ENCODE measurements around the gene PAX4. TPM values are rescaled to one million over a fixed set of nuclear protein-coding genes. Genes with fewer than 3 reads are reported as not detected.
A peak's percentile ranks its signal among the peaks of the same experiment; 100 is the strongest.
"Not testable (repeated sequence)": the region's sequence is repeated elsewhere in the genome, so short reads cannot be mapped to it uniquely, and the experiment has no call there.

Gene PAX4
- total and polyA plus RNA-seq, 5 donors, result not detected

DNA sequence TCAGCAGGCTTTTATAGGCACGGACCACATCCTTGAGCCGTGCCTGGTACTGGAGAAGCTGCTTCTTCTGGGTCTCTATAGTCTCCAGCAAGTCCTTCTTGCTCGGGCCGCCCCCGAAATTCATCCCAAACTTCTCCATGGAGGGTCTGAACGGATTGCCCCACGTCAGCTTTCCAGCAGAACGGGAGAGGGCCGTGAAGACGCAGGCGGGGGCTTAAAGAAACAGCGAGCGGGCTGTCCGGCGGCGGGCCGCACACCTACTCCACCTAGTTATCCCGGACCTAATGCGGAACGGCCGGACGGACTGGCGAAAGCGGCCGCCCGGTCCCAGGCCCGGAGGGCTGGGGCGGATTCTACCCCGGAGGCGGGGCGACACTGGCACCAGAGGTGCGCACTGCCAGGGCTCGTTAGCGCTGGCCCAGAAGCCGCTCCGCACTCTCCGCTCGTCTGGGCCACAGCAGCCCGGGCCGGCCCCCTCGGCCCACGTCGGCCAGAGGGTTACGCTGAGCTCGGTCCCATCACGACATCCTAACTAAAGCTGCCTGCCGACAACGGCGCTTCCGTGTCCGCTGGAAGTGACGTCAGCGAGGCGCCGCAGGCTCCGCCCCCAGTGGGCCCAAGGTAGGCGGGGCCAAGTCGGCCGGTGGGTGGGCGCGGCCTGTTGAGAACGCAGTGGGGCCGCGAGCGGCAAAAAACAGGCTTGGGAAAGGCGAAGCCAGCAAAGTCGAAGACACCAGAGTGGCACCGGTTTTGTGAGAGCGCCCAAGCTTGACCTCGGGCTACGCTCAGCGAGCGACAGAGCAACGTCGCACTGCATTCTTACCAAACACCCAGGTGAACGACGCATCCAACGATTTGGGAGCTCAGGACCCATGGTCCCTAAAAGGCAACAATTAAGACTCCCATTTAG, 32.6 kb downstream of the PAX4 start, which contains the start of gene GCC1:
GCC1 (minus strand) TSS at position 553 of the 910 bp plus-strand sequence; CDS start at position 139, 414 bp downstream.
- 2% methylated on average over 78 of the region's 78 CpGs for WGBS
- intact Hi-C loops (cut with DNase I), result no loop called here
- peak within 1 kb of the TSS; percentile 86 for H3K4me3 ChIP-seq (ENCODE audit: low read length)
- H3K27me3 ChIP-seq (ENCODE audit: control insufficient read depth, insufficient read depth), result no peaks in the 10 kb centered on the region
- H3K4me1 ChIP-seq (ENCODE audit: control insufficient read depth, insufficient read depth, low read length), result peaks cover 21% of the 10 kb centered on the region
- ATAC-seq (peak; percentile 91 to 93), DNase-seq (peak; percentile 93 to 98 (median 98))
- H3K27ac ChIP-seq (ENCODE audit: low read length), result peak within 1 kb of the TSS; percentile 91
- H3K9me3 ChIP-seq (ENCODE audit: control insufficient read depth, low read length), result no peaks in the 10 kb centered on the region

DNA sequence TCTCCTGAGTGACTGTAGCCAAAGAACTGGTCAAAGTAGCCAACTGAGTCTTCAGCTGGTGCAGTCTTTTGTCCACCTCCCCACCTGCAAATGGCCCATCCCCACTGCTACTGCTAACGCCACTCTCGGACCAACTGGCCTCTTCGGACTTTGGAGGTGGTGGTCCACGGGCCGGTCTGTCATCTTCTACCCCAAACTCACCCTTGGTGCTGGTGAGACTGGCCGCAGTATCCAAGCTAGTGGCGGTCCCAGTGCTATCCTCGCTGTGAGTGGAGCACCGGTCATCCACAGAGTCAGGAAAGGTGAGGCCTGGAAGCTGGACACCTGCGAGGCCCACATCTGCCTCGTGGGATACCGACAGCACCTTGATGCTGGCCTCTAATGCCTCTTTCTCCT, 33.3 kb downstream of the PAX4 start:
- Histone ChIP-seq H3K27ac (ENCODE audit: low read length) (no peak overlapping the region), H3K9me3 (ENCODE audit: control insufficient read depth, low read length) (no peaks in the 10 kb centered on the region), H3K4me3 (ENCODE audit: low read length) (peak overlapping the region; percentile 86), H3K27me3 (ENCODE audit: control insufficient read depth, insufficient read depth) (no peaks in the 10 kb centered on the region), H3K4me1 (ENCODE audit: control insufficient read depth, insufficient read depth, low read length) (peaks cover 21% of the 10 kb centered on the region)
- DNase-seq (no peak), ATAC-seq (no peak)
- intact Hi-C loops (cut with DNase I), result loop anchor here in 1 of 4 donors (5.0 kb wide), 1 partner anchor 192 kb away; the partner anchor contains the start of gene ZNF800
- WGBS, result 34% methylated on average over 12 of the region's 12 CpGs

DNA sequence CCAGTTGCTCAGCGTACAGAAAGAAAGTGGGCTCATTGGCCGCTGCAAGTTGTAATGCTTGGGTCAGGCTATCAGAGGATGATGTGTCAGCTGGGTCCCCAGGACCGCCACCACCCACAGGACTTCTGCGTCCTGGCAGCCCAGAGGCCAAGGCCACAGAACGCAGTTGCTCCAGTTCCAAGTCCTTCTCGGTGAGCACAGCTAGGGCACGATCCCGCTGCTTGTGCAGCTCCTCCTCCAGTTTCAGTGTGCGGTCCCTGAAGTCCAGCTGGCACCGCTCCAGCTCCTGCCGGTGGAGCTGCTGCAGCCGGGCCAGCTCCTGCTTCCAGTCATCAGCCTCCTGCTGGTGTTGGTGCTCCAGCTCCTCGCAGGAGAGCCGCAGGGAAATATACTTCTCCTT, 35.6 kb downstream of the PAX4 start:
- ATAC-seq, result peak in 1 of 2 donors; percentile 13
- no peaks in the 10 kb centered on the region for H3K27me3 ChIP-seq (ENCODE audit: control insufficient read depth, insufficient read depth)
- peaks cover 18% of the 10 kb centered on the region for H3K4me1 ChIP-seq (ENCODE audit: control insufficient read depth, insufficient read depth, low read length)
- no peak overlapping the region for H3K4me3 ChIP-seq (ENCODE audit: low read length)
- intact Hi-C loops (cut with DNase I), result loop anchor here in 1 of 4 donors (5.0 kb wide), 1 partner anchor 190 kb away; the partner anchor contains the start of gene ZNF800
- 44% methylated on average over 14 of the region's 14 CpGs for WGBS
- no peak overlapping the region for H3K27ac ChIP-seq (ENCODE audit: low read length)
- H3K9me3 ChIP-seq (ENCODE audit: control insufficient read depth, low read length), result no peaks in the 10 kb centered on the region
- peak; percentile 70 to 91 (median 89) for DNase-seq

GRCh38 chr7:127581716-127582115, 36.2 kb downstream of the PAX4 start:
- ATAC-seq (no peak), DNase-seq (no peak)
- H3K9me3 ChIP-seq (ENCODE audit: control insufficient read depth, low read length), result no peaks in the 10 kb centered on the region
- H3K4me1 ChIP-seq (ENCODE audit: control insufficient read depth, insufficient read depth, low read length), result peaks cover 18% of the 10 kb centered on the region
- H3K4me3 ChIP-seq (ENCODE audit: low read length), result no peak overlapping the region
- WGBS, result 80% methylated on average over 1 of the region's 1 CpG
- H3K27me3 ChIP-seq (ENCODE audit: control insufficient read depth, insufficient read depth), result no peaks in the 10 kb centered on the region
- H3K27ac ChIP-seq (ENCODE audit: low read length), result no peak overlapping the region
- intact Hi-C loops (cut with DNase I), result loop anchor here in 1 of 4 donors (5.0 kb wide), 1 partner anchor 189 kb away; the partner anchor contains the start of gene ZNF800

DNA sequence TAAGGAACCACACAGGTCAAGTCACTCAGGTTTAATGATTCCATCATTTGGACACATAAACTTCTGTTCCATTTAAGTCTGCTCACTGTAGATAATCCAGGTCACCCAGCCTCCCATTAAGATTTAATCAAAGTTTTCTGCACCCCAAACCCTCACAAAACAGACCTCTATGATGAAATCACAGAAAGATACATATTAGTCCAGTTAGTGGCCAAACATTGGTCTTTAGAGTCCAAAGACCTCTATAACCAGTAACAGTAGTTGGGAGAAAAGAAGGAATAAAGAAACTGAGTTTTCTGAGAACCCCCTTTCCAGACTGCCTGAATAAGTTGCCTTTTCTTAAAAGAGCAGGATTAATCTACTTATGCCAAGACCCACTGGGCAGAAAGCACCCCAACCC, 37.3 kb downstream of the PAX4 start:
- no peak for DNase-seq
- Histone ChIP-seq H3K4me3 (ENCODE audit: low read length) (no peak overlapping the region), H3K4me1 (ENCODE audit: control insufficient read depth, insufficient read depth, low read length) (peaks cover 18% of the 10 kb centered on the region), H3K27ac (ENCODE audit: low read length) (no peak overlapping the region), H3K9me3 (ENCODE audit: control insufficient read depth, low read length) (no peaks in the 10 kb centered on the region), H3K27me3 (ENCODE audit: control insufficient read depth, insufficient read depth) (no peaks in the 10 kb centered on the region)
- ATAC-seq, result no peak
- intact Hi-C loops (cut with DNase I), result loop anchor here in 1 of 4 donors (5.0 kb wide), 1 partner anchor 188 kb away; the partner anchor contains the start of gene ZNF800

GRCh38 chr7:127578711-127579275, 39.1 kb downstream of the PAX4 start:
- no peak overlapping the region for H3K27ac ChIP-seq (ENCODE audit: low read length)
- WGBS, result 62% methylated on average over 4 of the region's 4 CpGs
- intact Hi-C loops (cut with DNase I), result no loop called here
- no peaks in the 10 kb centered on the region for H3K27me3 ChIP-seq (ENCODE audit: control insufficient read depth, insufficient read depth)
- no peaks in the 10 kb centered on the region for H3K9me3 ChIP-seq (ENCODE audit: control insufficient read depth, low read length)
- peaks cover 11% of the 10 kb centered on the region for H3K4me1 ChIP-seq (ENCODE audit: control insufficient read depth, insufficient read depth, low read length)
- no peak for DNase-seq
- no peak overlapping the region for H3K4me3 ChIP-seq (ENCODE audit: low read length)
- ATAC-seq, result no peak

DNA sequence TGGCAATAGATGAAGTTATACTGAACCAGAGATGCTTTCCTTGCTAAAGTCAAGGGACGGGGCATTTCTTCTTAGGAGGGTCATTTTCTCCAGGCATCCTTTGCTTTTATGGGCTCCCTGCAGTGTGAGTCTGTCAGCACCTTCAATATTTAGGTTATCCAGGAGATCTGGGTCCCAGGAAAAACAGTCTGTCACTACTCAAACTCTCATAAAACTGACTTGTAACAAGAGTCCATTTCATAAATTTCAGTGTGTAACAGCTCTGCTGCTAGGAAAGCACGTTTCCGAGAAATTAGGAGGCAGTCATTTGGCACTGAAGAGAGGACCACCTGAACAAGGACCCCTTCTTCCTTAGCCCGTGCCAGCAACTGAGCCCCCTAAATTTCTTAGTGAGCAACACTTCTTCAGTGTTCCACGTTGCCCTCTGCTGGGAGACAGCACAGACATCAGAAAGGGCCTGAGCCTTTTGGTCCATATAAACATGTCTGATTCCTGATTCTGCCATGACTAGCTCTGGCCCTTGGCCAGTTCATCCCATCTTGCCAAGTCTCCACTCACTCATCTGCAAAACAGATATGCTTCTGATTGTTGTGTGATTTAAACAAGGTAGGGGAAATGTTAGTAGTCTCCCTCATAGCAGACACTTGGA, 39.8 kb downstream of the PAX4 start:
- H3K4me1 ChIP-seq (ENCODE audit: control insufficient read depth, insufficient read depth, low read length), result peaks cover 8% of the 10 kb centered on the region
- no peak overlapping the region for H3K4me3 ChIP-seq (ENCODE audit: low read length)
- H3K27me3 ChIP-seq (ENCODE audit: control insufficient read depth, insufficient read depth), result no peaks in the 10 kb centered on the region
- intact Hi-C loops (cut with DNase I), result no loop called here
- ATAC-seq (no peak), DNase-seq (peak in 1 of 3 donors; percentile 54)
- 70% methylated on average over 5 of the region's 5 CpGs for WGBS
- H3K9me3 ChIP-seq (ENCODE audit: control insufficient read depth, low read length), result no peaks in the 10 kb centered on the region
- H3K27ac ChIP-seq (ENCODE audit: low read length), result no peak overlapping the region

DNA sequence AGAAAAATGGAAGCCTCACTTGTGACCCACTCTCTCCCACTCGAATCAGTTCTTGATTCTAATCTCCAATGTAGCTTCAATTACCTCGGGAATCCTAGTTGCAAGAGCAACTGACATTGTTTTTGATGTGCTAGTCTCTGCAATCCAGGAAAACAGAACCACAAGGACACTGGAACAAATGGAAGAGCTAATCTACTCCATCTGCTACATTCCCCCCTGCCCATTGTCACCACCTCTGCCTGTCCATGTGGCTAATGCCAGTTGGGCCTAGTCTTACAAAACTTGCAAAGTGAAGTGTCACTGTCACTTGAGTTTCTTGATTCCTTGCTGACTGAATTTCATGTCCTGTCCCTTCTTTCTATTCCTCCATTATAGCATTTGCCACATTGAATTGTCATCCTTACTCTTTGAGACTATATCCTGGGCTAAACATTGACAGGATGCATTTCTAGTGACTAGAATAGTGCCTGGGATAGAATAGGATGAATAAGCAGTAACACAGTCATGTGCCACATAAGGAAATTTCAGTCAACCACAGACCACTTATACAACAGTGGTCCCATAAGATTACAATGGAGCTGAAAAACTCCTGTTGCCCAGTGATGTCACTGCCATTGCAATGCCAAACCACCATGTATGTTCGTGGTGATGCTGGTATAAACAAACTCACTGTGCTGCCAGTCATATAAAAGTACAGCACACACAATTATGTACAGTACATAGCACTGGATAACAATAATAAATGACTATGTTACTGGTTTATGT, 46.0 kb downstream of the PAX4 start:
- Histone ChIP-seq H3K4me1 (ENCODE audit: control insufficient read depth, insufficient read depth, low read length) (no peaks in the 10 kb centered on the region), H3K27ac (ENCODE audit: low read length) (no peak overlapping the region), H3K9me3 (ENCODE audit: control insufficient read depth, low read length) (no peaks in the 10 kb centered on the region), H3K4me3 (ENCODE audit: low read length) (no peak overlapping the region), H3K27me3 (ENCODE audit: control insufficient read depth, insufficient read depth) (no peaks in the 10 kb centered on the region)
- intact Hi-C loops (cut with DNase I), result no loop called here
- WGBS, result 65% methylated on average over 3 of the region's 3 CpGs
- no peak for DNase-seq
- ATAC-seq, result no peak

DNA sequence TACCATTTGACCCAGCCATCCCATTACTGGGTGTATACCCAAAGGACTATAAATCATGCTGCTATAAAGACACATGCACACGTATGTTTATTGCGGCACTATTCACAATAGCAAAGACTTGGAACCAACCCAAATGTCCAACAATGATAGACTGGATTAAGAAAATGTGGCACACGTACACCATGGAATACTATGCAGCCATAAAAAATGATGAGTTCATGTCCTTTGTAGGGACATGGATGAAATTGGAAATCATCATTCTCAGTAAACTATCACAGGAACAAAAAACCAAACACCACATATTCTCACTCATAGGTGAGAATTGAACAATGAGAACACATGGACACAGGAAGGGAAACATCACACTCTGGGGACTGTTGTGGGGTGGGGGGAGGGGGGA, 49.9 kb downstream of the PAX4 start:
- H3K27me3 ChIP-seq (ENCODE audit: control insufficient read depth, insufficient read depth); H3K4me3 ChIP-seq (ENCODE audit: low read length); H3K9me3 ChIP-seq (ENCODE audit: control insufficient read depth, low read length); DNase-seq; H3K4me1 ChIP-seq (ENCODE audit: control insufficient read depth, insufficient read depth, low read length); ATAC-seq; intact Hi-C loops (cut with DNase I); H3K27ac ChIP-seq (ENCODE audit: low read length): not testable (repeated sequence)
- WGBS, result no CpG with 5 or more reads among the region's 3 CpGs

GRCh38 chr7:127566242-127566641, 51.7 kb downstream of the PAX4 start:
- no peaks in the 10 kb centered on the region for H3K4me1 ChIP-seq (ENCODE audit: control insufficient read depth, insufficient read depth, low read length)
- H3K9me3 ChIP-seq (ENCODE audit: control insufficient read depth, low read length), result no peaks in the 10 kb centered on the region
- H3K27me3 ChIP-seq (ENCODE audit: control insufficient read depth, insufficient read depth), result no peaks in the 10 kb centered on the region
- 78% methylated on average over 3 of the region's 3 CpGs for WGBS
- intact Hi-C loops (cut with DNase I), result no loop called here
- no peak overlapping the region for H3K27ac ChIP-seq (ENCODE audit: low read length)
- DNase-seq, result no peak
- no peak overlapping the region for H3K4me3 ChIP-seq (ENCODE audit: low read length)
- no peak for ATAC-seq

Measured in right cardiac atrium (tissue), 5 donors.